OCI-LY1 (cell line): ENCODE results near the gene NOMO2.
"Not testable (repeated sequence)": the region's sequence is repeated elsewhere in the genome, so short reads cannot be mapped to it uniquely, and the experiment has no call there.

ENCODE experiments used
- H2AFZ ChIP-seq: fragments of 200-600 bp; sonication (generic), shearing (Covaris generic); 2 replicates; pipeline ENCODE4 v1.6.0; 2014; ENCODE audit warnings: antibody characterized with exemption, mild to moderate bottlenecking, low read length
- H3F3A ChIP-seq: fragments of 200-600 bp; sonication (generic), shearing (Covaris generic); 2 replicates; pipeline ENCODE4 v1.6.0; 2014; ENCODE audit warnings: mild to moderate bottlenecking, antibody characterized with exemption, low read length, moderate library complexity; ENCODE audit not compliant: insufficient read depth
- H3K27ac ChIP-seq: fragments of 200-600 bp; sonication (generic); 2 replicates; pipeline ENCODE4 v1.5.1; 2014; ENCODE audit warnings: low read length, mixed run types, mild to moderate bottlenecking, low read depth; ENCODE audit not compliant: poor library complexity, severe bottlenecking
- H3K27me3 ChIP-seq: fragments of 200-600 bp; sonication (generic); 2 replicates; pipeline ENCODE4 v1.6.0; 2014; ENCODE audit warnings: antibody characterized with exemption, mild to moderate bottlenecking, low read length, moderate library complexity; ENCODE audit not compliant: insufficient read depth
- H3K36me3 ChIP-seq: fragments of 200-600 bp; sonication (generic); 2 replicates; pipeline ENCODE4 v1.6.1; 2014; ENCODE audit warnings: mild to moderate bottlenecking, antibody characterized with exemption, low read length, moderate library complexity, mixed read lengths; ENCODE audit not compliant: insufficient read depth
- H3K4me1 ChIP-seq: fragments of 200-600 bp; sonication (generic); 2 replicates; pipeline ENCODE4 v1.5.1; 2014; ENCODE audit warnings: mild to moderate bottlenecking, low read length, moderate library complexity; ENCODE audit not compliant: insufficient read depth, severe bottlenecking
- H3K4me2 ChIP-seq: fragments of 200-600 bp; sonication (generic), shearing (Covaris generic); 2 replicates; pipeline ENCODE4 v1.6.1; 2014; ENCODE audit warnings: low read length
- H3K4me3 ChIP-seq: fragments of 200-600 bp; sonication (generic); 2 replicates; pipeline ENCODE4 v1.5.1; 2014; ENCODE audit warnings: low read length, low read depth, mild to moderate bottlenecking, mixed read lengths; ENCODE audit not compliant: poor library complexity, severe bottlenecking
- H3K79me2 ChIP-seq: fragments of 200-600 bp; shearing (Covaris generic); 2 replicates; pipeline ENCODE4 v1.6.1; 2016; ENCODE audit warnings: mixed run types, low read length, mixed read lengths; ENCODE audit not compliant: insufficient read depth
- H3K9ac ChIP-seq: fragments of 200-600 bp; sonication (generic), shearing (Covaris generic); 2 replicates; pipeline ENCODE4 v1.6.1; 2014; ENCODE audit warnings: mild to moderate bottlenecking, low read length, mixed read lengths
- H3K9me2 ChIP-seq: fragments of 200-600 bp; sonication (generic), shearing (Covaris generic); 2 replicates; pipeline ENCODE4 v1.6.1; 2014; ENCODE audit warnings: low read depth, mild to moderate bottlenecking, low read length, mixed read lengths
- H3K9me3 ChIP-seq: fragments of 200-600 bp; shearing (Covaris generic); 2 replicates; pipeline ENCODE4 v1.6.1; 2014; ENCODE audit warnings: low read length, mixed read lengths
- H4K20me1 ChIP-seq: fragments of 200-600 bp; sonication (generic), shearing (Covaris generic); 2 replicates; pipeline ENCODE4 v1.6.0; 2016; ENCODE audit warnings: mild to moderate bottlenecking, low read length; ENCODE audit not compliant: insufficient read depth
- TF ChIP-seq, protein P1 (sequence below): fragments of 200-600 bp; sonication (generic), shearing (Covaris generic); IDR thresholded peaks from 2 replicates; pipeline ENCODE4 v1.5.1; 2017; ENCODE audit warnings: mild to moderate bottlenecking, antibody characterized with exemption, low read length, moderate library complexity, mixed read lengths

NOMO2 gene

DNA sequence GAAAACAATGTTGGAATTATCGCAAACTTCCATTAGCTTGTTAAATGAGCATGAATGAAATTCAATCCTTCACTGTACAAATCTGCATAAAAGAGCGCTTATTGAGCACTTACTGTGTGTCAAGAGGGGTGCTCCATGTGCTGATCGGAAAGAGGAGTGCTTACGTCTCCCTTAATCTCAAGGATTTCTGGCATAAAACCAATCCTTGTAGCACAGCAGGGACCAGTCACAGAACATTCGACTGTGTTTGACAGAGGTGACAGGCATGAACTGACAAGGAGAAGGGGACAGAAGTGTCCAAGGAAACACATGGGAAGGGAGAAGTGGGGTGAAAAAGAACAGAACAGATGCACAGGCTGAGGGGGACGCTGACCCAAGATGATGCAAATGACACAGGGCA, 14.5 kb downstream of the NOMO2 start:
- H3K9me2 ChIP-seq, H3K27me3 ChIP-seq, H3K9ac ChIP-seq, H3K27ac ChIP-seq, H3K4me3 ChIP-seq, H2AFZ ChIP-seq, H4K20me1 ChIP-seq, H3F3A ChIP-seq, H3K79me2 ChIP-seq, H3K9me3 ChIP-seq, H3K36me3 ChIP-seq, H3K4me2 ChIP-seq, H3K4me1 ChIP-seq: not testable (repeated sequence)

DNA sequence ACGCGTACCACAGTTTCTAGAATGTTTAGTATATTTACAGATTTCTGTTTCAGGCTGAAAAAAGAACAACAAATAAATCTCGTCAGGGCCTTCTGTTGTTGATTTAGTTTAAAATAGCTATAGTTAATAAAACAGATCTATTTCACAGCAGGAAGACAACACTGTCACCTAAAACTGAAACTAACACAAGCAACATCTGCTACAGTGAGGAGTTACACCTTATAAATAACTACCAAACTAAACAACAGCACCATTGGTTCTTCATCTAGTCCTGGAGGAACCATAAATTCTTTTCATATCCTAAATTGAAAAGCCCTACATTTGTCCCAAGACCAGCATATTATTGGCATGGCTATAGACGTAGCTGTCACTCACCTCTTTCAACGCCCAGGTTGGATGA, 15.0 kb downstream of the NOMO2 start:
- not testable (repeated sequence) for H3F3A ChIP-seq, H2AFZ ChIP-seq, H3K9me2 ChIP-seq, H3K9ac ChIP-seq, H3K9me3 ChIP-seq, H3K36me3 ChIP-seq, H3K27me3 ChIP-seq, H3K4me2 ChIP-seq, H3K4me3 ChIP-seq, H4K20me1 ChIP-seq, H3K27ac ChIP-seq, H3K4me1 ChIP-seq, H3K79me2 ChIP-seq

DNA sequence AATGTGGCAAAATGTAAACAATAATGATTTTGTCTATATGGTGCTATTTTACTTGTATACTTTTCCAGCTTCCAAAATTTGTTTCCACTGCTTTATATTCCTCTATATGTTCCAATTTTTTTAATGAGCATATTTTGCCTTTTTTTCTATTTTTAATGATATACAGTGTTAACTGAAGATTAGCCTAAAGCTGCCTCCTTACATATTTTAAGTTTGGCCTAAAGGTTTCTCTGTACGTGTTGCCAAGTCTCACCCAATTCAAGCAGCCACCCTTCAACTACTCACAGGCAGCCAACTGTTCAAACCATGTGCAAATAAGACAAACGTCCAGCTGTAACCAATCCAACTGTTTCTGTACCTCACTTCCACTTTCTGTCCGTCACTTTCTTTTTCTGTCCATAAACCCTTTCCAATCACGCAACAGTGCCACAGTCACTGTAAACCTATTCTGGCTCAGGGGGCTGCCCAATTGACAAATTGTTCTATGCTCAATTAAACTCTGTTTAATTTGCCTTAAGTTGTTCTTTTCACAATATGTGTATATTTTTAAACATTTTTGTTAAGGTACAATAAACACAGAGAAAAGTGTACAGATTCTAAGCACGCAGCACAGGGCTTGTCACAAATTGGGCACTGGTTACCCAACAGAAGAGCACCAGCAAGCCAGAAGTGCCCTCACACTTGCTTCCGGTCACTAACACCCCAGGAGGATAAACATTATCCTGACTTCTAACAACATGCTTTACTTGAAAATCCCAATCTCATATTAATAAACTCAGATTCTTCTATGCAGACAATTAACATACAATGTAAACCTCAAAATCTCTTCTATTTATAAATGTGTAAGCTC, 17.4 kb downstream of the NOMO2 start:
- not testable (repeated sequence) for H3K79me2 ChIP-seq, H3K27ac ChIP-seq, H3K9me2 ChIP-seq, H3K4me1 ChIP-seq, H3F3A ChIP-seq, H3K36me3 ChIP-seq, H4K20me1 ChIP-seq, H3K4me3 ChIP-seq, H3K27me3 ChIP-seq, H2AFZ ChIP-seq, H3K9ac ChIP-seq, H3K9me3 ChIP-seq, H3K4me2 ChIP-seq

DNA sequence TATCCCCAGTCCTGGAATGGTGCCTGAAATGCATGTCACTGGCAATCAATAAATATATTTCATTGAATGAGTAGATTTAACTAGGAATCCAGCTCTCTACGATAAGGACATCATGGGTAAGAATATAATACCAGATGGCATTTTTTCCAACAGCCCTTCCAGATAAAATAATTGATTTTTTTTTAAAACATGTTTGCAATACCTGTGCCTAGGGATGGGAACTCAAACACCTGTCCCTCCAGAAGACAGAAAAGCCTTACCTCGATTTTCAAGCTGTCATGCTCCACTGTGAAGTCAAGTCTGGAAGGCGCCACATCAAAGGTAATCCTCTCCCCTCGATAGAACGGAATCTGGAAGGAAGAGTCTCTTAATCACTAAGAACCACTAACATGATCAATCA, 20.0 kb downstream of the NOMO2 start:
- H3K4me2 ChIP-seq, H3K9ac ChIP-seq, H3K4me3 ChIP-seq, H3K36me3 ChIP-seq, H3F3A ChIP-seq, H3K9me3 ChIP-seq, H4K20me1 ChIP-seq, H3K27me3 ChIP-seq, H3K9me2 ChIP-seq, H3K4me1 ChIP-seq, H3K27ac ChIP-seq, H2AFZ ChIP-seq, H3K79me2 ChIP-seq: not testable (repeated sequence)

DNA sequence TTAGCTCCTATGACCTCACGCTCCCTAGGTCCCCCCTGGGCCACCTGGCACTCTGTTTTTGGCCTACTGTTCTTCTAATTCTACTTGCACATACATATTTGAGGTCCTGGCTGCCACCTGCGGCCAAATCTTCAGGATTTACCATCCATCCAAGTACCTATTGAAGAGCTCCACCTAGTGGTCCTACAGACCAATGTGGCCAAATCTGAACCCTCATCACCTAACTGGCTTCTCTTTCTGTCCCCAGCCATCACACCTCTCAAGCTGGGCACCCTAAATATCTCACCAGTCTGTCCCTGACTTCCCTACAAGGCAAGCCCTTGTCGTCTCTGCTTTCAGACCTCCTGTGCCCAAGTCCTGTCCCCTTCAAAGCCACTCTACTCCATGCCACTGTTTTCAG, 24.9 kb downstream of the NOMO2 start:
- H2AFZ ChIP-seq, H3K9me3 ChIP-seq, H3K36me3 ChIP-seq, H3K79me2 ChIP-seq, H3K27ac ChIP-seq, H3K4me1 ChIP-seq, H3K4me2 ChIP-seq, H3K9ac ChIP-seq, H3K27me3 ChIP-seq, H3K4me3 ChIP-seq, H3F3A ChIP-seq, H4K20me1 ChIP-seq, H3K9me2 ChIP-seq: not testable (repeated sequence)
- TF ChIP-seq, protein P1, sequence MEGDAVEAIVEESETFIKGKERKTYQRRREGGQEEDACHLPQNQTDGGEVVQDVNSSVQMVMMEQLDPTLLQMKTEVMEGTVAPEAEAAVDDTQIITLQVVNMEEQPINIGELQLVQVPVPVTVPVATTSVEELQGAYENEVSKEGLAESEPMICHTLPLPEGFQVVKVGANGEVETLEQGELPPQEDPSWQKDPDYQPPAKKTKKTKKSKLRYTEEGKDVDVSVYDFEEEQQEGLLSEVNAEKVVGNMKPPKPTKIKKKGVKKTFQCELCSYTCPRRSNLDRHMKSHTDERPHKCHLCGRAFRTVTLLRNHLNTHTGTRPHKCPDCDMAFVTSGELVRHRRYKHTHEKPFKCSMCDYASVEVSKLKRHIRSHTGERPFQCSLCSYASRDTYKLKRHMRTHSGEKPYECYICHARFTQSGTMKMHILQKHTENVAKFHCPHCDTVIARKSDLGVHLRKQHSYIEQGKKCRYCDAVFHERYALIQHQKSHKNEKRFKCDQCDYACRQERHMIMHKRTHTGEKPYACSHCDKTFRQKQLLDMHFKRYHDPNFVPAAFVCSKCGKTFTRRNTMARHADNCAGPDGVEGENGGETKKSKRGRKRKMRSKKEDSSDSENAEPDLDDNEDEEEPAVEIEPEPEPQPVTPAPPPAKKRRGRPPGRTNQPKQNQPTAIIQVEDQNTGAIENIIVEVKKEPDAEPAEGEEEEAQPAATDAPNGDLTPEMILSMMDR, result peak; percentile 5; the same call in 1 of the 2 replicates

DNA sequence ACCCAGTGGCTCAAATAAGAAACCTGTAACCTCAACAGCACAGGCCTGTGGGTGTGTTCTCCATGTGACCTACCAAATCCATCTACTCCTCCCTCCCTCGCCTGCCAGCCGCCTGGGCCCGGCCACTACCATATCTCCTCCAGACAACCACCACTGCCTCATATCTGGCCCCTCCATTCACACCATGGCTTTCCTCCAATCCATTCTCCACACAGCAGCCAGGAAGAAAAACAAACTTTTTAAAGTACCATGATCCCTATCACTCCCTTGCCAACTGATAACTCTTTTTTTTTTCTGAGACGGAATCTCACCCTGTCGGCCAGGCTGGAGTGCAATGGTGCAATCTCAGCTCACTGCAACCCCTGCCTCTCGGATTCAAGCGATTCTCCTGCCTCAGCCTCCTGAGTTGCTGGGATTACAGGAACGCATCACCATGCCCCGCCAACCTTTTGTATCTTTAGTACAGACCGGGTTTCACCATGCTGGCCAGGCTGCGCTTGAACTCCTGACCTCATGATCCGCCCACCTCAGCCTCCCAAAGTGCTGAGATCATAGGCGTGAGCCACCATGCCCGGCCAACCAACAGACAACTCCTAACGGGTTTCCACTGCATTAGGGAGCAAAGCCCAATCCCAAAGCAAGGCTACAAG, 26.3 kb downstream of the NOMO2 start:
- not testable (repeated sequence) for H3K27ac ChIP-seq, H3K79me2 ChIP-seq, H3K9ac ChIP-seq, H3K9me3 ChIP-seq, H3F3A ChIP-seq, H3K9me2 ChIP-seq, H3K36me3 ChIP-seq, H2AFZ ChIP-seq, H3K27me3 ChIP-seq, H3K4me1 ChIP-seq, H3K4me2 ChIP-seq, H3K4me3 ChIP-seq, H4K20me1 ChIP-seq

DNA sequence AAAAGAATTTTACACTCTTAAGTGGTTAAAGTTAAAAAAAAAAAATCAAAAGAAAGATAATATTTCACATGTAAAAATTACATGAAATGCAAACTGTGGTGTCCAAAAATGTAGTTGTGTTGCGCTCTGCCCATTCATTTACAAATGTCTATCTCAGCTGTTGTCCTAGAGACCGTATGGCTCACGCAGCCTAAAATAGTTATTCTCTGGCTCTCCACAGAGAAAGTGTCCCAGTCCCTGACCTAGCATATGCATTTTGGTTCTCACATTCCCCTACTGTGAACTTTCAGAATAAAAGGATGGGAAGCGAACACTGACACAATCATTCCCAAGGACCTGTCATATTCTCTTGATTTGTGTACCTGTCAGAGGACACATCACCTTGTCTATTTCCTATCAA, 27.6 kb downstream of the NOMO2 start:
- H3K4me3 ChIP-seq, H3F3A ChIP-seq, H3K27me3 ChIP-seq, H3K36me3 ChIP-seq, H3K79me2 ChIP-seq, H3K27ac ChIP-seq, H4K20me1 ChIP-seq, H3K9ac ChIP-seq, H2AFZ ChIP-seq, H3K9me2 ChIP-seq, H3K4me1 ChIP-seq, H3K4me2 ChIP-seq, H3K9me3 ChIP-seq: not testable (repeated sequence)
